Brain pericyte (primary cell): ENCODE results near the gene CAND1.

ENCODE experiments used
- DNase-seq: peaks from one replicate; pipeline ENCODE4 v3.0.0-alpha.2; 2012; ENCODE audit warnings: low read depth, low spot score

Gene CAND1

GRCh38 chr12:67280572-67280971 is 11.4 kb downstream of the CAND1 start:
- no peak for DNase-seq

DNA sequence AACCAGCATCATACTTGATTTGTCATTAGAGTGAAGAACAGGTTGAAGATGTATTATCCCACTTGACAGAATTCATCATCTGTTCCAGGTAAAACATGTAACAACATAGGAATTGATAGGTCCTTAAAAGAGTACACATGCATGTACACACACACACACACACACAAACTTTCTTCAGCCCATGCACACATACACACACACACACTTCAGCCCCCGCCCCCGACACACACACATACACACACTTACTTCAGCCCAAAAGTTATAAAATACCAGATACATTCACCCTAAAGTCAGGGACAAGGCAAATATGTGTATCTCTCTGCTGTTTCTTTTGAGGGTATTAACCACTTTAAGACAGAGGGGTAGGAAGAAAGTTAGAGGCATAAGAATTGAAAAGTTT is 15.4 kb downstream of the CAND1 start:
- no peak for DNase-seq

DNA sequence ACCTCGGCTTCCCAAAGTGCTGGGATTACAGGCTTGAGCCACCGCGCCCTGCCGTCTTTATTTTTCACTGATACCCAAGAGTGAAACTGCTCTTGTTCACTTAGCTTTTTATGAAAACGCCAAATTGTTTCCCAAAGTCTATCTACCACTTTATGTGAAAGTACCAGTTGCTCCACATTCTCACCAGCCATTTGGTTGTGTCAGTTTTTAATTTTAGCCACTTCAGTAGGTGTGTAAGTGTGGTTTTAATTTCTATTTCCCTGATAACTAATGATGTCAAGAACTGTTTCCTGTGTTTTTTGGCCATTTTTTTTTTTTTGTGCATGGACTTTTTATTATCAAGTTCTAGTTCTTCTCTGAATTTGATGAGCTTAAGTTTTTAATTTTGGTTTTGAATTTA is 17.1 kb downstream of the CAND1 start:
- DNase-seq, result no peak

DNA sequence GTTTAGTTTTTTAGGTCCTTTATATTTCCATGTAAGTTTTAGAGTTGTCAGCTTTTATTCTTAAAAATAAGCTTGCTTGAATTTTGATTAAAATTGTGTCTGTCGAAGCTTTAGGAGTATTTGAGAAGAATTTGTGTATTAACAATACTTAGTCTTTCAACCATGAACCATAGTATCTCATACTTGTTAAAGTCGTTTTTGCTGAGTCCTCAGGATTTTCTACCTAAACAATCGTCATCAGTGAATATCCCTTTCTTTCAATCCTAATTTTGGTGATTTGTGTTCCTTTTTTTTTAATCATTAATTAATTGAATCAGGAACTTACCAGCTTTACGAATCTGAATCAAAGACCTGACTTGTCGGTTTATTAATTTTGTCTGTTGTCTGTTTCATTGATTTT is 18.2 kb downstream of the CAND1 start:
- no peak for DNase-seq

DNA sequence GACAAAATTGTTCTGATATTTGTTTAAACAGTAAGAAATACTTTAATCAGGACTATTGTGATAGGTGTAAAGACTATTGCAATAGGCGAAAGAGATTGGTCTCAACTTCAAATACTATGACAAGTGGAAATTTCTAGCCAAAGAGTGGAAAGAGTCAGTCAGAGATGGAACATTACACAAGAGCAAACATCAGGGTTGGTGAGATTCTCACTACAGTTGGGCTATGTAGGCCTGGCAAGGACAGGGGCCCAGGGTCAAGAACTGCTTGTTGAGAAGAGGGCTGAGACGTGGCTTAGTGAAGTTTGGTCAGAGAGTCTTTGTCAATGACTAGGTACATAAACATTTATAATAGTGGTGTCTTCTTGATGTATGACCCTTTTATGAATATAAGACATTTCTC is 19.4 kb downstream of the CAND1 start:
- DNase-seq, result no peak

DNA sequence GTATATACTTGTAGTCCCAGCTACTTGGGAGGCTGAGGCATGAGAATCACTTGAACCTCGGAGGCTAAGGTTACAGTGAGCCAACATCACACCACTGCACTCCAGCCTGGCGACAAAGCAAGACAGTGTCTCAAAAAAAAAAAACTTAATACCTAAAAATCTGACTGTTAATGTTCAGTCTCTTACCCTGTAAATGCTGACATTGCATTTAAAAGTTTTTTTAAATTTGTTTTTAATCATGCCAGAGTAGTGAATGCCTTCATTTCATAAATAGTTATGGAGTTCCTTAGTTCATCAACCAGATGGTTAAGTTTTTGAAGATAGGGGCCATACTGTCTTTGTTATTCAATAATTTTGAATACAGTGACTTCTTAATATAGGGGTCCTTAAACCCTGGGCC is 21.2 kb downstream of the CAND1 start:
- DNase-seq, result no peak

DNA sequence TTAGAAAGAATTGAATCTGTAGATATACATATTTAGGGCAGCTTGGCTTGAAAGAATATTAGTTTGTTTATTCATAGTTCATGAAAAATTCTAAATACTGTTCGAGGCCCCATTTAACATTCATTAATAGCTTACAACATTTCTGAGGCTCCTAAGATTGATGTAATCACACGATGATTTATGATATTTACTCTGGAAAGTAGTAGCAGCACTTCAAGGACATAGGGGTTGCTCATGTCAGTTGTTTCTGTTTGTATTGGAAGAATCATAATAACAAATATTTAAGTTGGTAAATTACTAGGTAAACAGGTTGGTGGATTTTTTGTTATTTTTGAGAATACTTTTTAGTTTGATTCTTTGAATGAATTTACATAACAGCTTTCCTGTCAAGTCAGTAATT is 30.4 kb downstream of the CAND1 start:
- DNase-seq, result no peak

GRCh38 chr12:67299926-67300325 is 30.8 kb downstream of the CAND1 start:
- no peak for DNase-seq

DNA sequence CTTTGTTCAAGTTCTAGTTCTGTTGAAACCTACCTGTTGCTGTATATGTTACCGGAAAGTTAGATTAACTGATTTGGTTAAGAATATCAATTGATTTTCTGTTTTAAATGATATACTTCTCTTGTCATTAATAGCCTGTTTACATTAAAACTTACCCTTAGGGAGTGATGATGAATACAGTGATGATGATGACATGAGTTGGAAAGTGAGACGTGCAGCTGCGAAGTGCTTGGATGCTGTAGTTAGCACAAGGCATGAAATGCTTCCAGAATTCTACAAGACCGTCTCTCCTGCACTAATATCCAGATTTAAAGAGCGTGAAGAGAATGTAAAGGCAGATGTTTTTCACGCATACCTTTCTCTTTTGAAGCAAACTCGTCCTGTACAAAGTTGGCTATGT is 33.0 kb downstream of the CAND1 start:
- no peak for DNase-seq

DNA sequence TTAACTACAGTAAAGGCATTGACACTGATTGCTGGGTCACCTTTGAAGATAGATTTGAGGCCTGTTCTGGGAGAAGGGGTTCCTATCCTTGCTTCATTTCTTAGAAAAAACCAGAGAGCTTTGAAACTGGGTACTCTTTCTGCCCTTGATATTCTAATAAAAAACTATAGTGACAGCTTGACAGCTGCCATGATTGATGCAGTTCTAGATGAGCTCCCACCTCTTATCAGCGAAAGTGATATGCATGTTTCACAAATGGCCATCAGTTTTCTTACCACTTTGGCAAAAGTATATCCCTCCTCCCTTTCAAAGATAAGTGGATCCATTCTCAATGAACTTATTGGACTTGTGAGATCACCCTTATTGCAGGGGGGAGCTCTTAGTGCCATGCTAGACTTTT is 36.4 kb downstream of the CAND1 start:
- no peak for DNase-seq

DNA sequence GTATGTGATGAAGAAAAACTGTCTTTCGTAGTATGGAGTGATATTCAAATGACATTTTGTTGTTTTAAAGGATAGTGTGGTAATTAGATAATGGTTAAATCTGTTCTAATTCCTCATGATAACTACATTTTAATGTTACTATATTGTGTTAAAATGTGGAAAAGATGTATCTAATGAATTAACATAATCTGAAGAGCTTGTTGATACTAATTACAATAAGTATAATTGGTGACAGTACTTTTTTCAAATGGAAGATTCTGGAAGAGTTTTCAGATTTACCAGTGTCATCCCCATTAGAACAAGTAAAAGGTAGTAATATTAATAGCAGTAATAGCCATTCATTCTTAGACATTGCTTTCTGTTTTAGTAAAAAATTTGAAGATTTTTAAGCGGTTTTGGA is 37.6 kb downstream of the CAND1 start:
- no peak for DNase-seq

DNA sequence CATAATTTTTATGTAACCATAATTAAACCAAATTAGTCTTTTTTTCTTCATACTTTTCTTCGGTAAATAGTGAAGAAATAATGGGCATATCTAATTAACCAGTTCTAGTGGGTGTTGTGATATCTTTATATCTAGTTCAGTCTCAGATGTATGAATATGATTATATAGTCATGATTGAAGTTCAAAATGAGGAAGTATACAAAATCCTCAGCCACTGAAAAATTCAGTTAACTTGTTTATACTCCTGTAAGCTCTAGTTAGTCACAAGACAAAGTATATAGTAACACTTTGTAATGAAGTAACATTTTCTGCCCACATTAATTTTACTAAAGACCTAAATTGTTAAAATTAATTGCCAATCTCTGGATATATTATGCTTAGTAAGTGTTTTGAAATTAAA is 46.5 kb downstream of the CAND1 start:
- DNase-seq, result no peak

GRCh38 chr12:67318786-67319185 is 49.6 kb downstream of the CAND1 start:
- DNase-seq, result no peak

GRCh38 chr12:67319936-67320335 is 50.8 kb downstream of the CAND1 start:
- no peak for DNase-seq

DNA sequence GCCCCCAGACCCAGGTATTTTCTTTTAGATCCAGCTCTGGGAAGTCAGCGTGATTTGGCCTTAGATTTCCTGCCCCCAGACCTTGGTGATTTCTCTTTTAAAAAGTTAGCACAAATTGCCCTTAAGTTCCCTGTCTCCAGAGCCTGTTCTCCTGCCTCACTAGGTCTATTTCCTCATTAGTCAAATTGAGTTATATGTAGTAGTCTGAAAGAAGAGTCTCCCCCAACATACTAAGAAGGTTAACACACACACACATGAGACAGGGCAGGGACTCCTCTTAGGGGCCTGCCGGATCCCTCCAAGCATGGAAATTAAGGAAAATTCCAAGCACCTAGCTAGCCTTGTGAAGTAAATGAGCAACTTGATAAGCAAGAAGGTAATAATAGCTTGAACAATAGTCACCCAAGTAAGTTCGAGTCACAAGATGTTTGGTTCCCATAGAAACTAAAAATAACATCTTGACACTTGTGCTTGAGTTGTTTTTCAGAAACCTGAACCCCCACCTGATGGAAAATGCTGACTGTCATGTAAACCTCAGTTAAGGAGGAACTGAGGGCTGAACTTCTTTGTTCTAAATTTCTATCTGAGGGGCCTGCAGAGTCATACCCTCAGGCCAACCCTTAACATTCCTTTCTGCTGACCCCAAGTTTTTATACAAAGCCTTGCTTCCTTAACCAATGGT is 51.6 kb downstream of the CAND1 start:
- DNase-seq, result no peak

GRCh38 chr12:67322580-67322979 is 53.4 kb downstream of the CAND1 start:
- no peak for DNase-seq

DNA sequence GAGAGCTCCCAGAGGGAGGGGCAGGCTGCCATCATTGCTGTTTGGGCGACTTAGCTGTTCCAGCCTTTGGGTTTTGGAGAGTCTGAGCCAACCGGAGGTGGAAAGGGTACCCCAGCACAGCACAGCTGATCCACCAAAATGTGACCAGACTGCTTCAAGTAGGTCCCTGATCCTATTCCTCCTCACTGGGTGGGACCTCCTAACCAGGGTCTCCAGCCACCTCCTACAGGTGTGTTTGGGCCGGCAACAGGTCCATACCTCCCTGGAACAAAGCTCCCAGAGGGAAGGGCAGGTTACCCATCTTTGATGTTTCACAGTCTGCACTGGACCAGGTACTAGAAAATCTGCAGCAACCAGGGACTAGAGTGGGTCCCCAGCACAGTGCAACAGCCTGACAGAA is 53.8 kb downstream of the CAND1 start:
- DNase-seq, result no peak

DNA sequence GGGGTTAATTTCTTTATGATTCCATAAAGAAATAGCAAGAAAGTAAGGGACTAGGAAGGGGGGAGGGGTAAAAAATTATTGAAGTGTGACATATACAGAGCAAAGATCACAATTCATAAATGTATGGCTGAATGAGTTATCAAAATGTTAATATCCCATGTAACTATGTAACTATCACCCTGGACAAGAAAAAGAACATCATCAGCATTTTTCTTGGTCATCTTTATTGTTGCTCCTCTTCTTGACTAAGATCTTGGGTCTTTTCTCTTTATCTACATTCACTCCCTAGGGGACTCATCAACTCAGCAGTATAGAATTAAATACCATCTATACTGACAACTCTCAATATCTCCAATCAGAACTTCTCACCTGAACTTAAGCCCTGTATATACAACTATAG is 57.5 kb downstream of the CAND1 start:
- no peak for DNase-seq

GRCh38 chr12:67327466-67327865 is 58.3 kb downstream of the CAND1 start:
- DNase-seq, result no peak

GRCh38 chr12:67331123-67331522 is 62.0 kb downstream of the CAND1 start:
- DNase-seq, result no peak

GRCh38 chr12:67331828-67332227 is 62.7 kb downstream of the CAND1 start:
- no peak for DNase-seq

DNA sequence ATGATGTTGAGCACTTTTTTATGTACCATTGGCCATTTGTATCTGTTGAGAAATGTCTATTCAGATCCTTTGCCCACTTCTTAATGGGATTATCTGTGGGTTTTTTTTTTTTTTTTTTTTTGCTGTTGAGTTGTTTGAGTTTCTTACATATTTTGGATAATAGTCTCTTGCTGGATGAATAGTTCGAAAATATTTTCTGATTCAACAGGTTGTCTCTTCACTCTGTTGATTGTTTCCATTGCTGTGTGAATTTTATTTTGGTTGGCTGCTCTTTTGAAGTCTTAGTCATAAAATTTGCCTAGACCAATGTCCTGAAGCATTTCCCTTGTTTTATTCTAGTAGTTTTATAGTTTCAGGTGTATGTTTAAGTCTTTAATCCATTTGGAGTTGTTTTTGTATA is 64.5 kb downstream of the CAND1 start:
- no peak for DNase-seq

- DNase-seq, result no peak
These were observed 69.3 kb downstream of the CAND1 start for GRCh38 chr12:67338426-67338825.

DNA sequence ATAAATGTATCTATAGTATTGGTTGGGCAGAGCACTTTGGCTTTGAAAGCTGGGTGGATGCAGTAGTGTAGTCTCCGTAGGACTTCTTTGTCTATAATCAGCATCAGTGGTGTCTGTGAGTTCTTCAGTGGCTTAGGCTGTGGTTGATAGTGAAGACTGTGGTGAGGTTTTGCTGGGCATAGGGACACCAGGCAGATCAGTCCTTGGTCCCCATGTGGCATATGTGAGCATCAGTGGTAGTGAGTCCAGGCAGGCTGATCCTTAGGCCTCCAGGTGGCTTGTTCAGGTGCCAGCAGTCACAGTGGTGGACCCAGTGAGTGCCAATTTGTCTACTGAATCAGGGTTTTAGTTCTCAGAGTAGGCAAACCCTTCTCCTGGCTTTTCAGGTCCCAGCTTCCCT is 70.4 kb downstream of the CAND1 start:
- DNase-seq, result no peak
